Activated CD4-positive, alpha-beta T cell treated with anti-CD3 and anti-CD28 coated beads for 48 hours (primary cell): Measurements from ENCODE around the gene TMEM250.
"Not testable (repeated sequence)": the region's sequence is repeated elsewhere in the genome, so short reads cannot be mapped to it uniquely, and the experiment has no call there.

ENCODE experiments used
- DNase-seq: peaks from one replicate; pipeline ENCODE4 v3.0.0-alpha.2; 2020

Gene TMEM250

DNA sequence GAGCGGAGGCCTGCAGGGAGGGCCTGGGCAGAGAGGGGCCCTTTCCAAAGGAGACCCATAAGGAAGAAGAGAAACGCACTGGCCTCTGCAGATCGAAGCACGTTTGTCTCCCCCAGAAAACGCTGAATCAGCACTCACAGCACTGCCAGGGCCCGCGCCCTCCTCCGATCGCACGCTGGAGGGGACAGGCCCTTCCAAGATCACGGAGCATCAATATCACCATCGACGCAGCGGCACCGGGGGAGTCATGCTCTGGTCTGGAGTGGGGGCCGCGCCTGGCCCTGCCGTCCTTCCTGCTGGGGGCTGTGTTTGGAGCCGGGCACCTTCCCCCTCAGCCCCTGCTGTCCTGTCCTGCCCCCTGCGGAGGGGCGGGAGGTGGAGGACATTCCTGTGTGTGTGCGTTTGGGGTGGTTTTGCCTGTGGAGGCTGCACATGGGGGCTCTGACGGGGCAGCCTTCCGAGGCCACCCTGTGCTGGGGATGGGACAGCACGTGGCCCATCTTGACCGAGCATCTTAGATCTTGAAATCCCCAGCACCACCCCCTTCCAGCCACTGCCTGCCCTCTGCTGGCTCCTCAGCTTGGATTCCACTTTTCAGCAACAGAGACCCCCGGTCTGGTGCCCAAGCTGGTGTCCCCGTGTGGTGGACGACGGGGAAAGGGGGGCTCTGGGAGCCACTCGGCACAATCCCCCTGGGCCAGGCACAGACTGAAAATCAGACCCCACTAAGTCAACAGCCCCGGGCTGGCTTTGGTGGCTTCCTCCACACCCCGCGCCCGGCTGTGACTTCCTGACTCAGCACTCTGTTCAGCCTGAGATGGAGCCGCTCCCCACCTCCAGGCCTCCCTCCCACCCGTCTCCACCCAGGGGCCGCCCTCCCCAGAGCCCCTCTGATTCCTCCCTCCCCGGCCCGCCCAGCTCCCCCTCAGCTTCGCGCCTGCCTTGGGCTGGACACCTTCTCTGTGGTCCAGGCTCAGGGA lies 8.3 kb downstream of the TMEM250 start:
- peak; percentile 70 for DNase-seq

DNA sequence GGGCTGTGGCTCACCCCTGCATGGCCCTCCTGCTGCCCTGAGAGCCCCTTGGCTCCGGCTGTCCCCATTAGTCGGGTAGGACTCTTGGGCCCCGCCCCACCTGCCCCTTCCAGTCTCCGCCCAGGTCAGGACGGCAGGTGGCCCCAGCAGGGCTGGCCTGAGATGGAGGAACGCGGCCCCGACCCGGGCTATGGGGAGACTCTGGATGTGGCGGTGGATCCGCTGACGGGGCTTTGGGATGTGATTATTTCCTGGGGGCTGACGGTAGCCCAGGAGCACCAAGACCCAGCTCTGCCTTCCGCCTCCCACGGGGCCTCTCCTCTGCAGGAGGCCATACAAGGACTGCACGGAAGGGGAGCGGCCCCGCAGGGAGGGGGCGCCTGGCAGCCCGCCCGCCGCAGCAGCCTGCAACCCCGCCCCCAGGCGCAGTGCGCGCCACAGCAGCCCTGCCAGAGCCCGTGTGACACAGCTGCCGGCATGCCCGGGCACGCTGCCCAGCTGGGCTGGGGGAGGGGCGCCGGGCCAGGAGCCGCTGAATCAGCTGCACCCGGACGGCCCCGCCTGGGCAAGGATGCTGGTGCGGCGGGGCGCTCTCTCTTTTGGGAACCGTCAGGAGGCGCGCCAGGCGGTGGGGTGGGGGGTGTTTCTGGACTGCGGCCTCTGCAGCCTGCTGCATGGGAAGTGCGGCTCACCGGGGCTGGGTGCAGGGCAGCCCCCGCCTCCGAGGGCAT lies 9.2 kb downstream of the TMEM250 start:
- DNase-seq: peak; percentile 95

DNA sequence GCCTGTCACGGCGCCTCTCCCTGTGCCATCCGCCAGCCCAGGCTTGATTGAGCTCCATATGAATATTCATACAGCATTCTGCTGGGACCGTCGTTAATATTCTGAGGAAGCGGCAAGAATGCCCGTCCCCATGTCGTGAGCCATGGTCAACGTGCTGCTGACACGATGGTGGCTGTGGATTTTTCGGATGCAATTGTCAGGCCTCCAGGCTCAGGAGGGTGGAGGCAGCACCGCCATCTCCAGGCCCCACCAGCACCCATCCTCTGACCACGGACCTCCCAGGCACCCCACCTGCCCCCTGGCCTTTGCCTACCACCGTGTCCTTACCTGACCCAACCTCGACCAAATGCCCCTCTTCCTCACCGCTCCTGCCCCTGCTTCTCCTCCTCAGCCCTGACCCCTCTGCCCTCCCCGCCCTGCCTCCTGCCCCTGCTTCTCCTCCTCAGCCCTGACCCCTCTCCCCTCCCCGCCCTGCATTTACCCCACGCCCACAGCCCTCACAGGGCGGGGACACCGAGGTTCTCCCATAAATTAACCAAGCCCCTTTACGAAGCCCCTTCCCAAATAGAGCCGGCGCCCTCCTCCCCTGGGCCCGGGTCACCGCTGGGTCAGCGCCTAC lies 9.9 kb downstream of the TMEM250 start:
- no peak for DNase-seq

DNA sequence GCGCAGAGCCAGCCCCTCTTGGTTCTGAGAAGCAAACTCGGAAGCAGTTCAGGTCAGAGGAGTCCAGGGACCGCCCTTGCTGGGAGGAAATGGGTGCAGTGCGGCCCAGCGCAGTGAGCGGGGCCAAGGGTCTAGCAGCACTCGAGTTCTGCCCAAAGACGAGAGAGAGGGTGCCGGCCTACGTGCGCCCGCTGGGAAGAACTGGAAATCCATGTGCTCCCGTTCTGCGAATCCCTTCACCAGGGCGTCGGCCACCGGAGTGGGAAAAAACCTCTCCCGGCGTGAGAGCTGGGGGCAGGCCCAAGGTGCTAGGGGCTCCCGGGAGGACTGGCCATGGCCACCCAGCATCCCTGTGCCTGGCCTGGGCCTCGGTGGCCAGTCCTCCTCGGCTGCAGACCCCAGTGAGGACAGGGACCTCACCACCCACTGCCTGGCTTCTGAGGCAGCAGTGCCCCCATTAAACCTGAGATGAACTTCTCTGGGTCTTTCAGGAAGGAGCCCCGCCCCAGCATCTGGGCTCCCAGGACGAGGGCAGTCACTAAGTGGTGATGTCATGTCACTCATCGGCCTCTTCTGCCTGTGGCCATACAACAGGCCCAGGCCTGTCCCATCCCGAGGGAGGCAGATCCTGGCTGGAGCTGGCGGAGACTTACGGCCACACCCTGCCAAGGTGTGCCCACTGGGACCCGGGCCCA lies 10.6 kb downstream of the TMEM250 start:
- DNase-seq: no peak

DNA sequence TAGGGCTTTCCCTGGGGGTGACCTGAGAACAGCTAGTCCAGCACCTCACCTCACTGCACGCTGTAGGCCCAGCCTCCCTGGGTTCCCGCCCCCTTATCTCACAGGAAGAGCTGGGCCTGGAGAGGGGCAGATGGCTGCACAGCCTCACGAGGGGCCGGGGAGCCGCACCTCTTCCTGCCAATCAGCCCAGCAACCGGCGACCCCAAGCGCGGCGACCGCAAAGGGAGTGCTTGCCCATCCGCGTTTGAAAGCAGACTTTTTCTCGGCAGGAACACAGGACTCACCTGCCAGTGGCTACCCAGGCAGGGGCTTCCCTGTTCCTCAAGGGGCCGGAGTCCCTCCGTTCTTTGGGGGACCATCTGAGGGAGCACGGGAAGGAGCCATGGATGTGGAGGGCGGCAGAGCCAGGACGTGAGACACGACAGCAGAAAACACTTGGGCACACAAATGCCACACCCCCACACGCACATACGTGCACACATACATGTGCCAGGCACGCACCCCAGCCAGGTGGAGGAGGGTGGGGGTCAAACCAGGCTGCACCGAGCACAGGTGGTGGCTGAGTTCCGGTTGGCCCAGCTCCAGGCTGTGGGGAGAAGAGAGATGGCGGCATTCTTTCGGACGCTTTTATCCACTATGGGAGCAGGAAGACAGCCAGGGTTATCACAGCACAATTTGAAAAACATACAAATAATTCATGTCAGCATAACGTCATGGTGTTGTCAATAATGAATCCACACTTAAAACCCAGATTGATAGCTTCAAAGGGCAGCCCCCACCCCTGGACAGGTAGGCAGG lies 11.3 kb downstream of the TMEM250 start:
- DNase-seq: peak; percentile 51

DNA sequence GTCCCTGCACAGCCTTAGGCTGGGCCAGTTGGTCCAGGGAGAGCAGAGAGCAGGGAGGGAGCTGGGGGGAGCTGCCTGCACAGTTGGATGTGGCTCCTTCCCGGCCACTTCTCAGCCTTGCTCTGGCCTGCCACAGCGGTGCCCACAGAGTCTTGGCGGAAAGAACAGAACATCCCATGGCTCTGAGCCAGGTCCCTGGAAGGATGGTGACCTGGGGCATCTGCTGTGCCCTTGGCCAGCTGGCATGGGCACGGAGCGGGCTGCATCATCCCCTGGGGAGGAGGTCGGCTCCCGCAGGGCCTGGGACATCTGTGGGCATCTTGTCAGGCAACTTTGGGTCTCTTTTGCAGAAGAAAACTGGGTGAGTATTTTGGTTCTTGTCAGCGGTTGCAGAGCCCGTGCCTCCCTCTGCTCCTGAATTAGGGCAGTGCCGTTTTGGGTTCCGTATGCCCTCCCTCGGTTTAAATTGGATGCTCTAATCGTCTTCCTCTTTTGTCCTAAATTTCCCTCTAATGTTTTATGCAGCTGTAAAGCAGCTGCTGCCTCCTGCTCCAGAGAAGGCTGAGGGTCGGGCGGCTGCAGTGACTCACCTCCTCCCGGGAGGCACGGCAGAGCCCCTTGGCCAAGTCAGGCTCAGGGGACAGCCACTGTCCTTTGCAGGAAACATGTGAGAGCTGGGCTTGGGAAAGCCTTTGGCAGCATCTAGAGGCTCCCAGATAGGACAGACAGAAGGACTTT lies 13.1 kb downstream of the TMEM250 start:
- no peak for DNase-seq

DNA sequence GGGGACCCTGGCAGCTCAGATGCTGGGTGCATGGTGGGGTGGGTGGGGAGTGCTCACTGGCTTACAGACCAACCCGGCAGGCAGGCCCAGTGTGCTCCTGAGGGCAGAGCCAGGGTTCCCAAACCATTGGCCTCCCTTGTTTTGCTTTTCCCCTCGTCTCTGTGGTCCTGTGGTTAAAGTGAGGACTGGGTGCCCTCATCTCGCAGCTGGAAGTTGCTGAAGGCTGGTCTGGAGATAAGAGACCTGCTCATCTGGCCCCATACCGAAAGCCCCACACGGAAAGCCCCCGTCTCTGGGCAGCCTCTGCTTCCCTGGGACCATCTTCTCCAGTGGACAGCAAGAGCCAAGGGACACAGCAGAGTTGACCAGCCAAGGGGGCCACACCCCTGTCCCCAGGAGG lies 13.8 kb downstream of the TMEM250 start:
- DNase-seq: no peak

DNA sequence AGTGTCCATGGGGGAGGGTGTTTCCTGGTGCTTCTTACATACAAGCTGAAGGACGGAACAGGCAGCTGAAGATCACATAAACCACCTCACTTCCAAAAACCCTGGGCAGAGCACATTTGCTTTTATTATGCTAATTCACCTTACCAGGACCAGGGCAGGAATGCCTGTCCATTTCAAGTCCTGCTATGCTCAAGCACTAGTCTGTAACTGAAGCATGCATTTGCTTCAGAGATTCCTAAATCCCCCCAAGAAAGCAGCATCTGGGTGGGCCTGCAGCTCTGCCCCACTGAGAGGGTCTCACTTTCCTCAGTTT lies 14.2 kb downstream of the TMEM250 start:
- DNase-seq: no peak

DNA sequence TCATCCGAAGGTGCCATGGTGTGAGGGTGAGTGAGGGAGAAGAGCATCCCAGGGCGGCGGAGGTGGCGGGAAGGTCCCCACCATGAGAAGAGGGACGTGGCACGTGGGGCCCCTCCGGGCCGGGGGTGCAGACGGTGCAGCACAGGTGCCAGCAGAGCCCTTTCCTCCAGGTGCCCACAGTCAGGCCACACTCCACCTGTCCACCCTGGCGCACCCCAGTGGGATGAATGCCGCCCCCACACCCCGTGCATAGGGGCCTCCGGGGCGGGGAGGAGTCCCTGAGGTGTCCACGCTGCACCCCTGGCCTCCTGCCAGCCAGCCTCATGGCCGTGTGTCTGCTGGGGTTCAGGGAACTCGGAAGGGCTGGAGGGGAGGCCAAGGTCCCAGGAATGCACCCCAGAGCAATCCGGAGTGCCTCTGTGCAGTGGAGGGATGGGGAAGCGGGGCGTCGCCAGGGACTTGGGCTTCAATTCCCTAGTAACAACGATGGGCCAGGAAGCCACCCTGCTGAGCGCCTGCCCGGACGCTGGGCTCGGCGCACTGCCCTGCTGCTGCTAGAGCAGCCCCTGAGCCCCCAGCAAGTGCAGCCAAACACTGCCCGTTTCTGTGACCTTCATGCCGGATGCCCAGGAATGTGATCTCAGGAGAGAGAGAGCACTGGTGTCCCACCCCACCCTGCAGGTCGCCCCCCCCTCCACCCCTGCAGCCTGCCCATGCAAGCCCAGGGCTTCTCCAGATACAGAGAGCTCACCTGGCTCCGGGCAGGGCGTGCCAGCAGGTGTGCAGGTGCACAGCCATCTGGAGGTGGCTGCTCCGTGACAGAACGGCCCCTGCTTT lies 14.8 kb downstream of the TMEM250 start:
- DNase-seq: no peak

DNA sequence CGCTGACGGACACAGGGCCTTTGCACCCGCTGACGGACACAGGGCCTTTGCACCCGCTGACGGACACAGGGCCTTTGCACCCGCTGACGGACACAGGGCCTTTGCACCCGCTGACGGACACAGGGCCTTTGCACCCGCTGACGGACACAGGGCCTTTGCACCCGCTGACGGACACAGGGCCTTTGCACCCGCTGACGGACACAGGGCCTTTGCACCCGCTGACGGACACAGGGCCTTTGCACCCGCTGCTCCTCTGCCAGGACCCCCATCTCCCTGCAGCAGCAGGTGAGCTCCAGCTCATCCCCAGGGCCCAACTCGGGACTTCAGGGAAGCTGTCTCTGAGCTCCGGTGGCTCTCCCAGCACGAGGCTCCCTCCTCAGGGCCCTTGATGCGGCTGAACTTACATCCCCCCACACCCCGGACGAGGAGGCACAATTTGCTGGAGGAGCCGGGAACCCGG lies 17.0 kb downstream of the TMEM250 start:
- DNase-seq: not testable (repeated sequence)

DNA sequence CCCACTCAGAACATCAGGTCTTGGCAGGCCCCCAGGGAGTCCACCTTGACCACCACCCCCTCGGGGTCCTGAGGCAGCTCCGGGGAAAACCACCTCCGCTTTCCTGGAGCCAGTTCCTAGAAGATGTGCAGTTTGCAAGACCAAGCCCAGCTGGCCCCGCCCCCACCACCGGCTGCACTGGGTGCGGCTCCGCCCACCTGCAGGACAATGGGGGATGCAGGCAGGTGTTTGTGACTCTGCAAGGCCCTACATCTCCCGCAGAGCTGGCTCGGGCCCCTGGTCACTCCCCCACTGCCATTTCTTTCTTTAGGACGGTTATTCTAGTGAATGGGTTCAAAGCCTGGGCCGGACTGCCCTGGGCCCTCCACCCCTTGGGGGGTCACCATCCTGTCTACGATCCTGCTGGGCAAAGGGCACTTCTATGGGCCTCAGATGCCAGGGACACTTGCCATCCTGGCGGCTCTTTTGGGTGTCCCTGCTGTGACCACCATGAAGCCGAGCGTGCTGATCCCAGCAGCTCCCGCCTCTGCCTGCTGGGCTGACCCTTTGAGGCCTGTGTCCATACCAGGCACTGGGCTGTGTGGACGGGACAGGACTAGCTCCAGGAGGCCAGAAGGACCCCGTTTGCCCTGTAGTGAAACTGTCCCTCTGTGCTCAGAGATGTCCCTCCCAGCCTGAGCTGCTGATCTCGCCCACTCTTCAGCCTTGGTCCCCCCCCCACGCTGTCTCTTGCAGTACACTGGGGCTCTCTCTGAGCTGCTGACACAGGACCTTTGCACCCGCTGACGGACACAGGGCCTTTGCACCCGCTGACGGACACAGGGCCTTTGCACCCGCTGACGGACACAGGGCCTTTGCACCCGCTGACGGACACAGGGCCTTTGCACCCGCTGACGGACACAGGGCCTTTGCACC lies 17.7 kb downstream of the TMEM250 start:
- peak; percentile 32 for DNase-seq

DNA sequence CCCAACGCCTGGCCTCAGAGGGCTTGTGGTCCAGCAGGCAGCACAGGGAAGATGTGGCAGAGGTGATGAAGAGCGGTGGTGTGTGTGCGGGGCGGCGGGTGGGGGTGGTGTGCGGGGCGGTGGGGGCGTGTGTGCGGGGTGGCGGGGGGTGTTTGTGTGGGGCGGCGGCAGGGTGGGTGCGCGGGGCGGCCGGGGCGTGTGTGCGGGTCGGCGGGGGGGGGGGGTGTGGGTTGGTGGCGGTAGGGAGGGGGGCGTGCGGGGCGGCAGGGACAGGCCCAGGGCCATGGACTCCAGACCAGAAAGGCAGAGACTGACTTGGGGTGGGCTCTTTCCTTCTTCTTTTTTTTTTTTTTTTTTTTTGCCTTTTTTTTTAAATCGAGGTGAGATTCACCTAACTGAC lies 19.1 kb downstream of the TMEM250 start:
- DNase-seq: no peak

DNA sequence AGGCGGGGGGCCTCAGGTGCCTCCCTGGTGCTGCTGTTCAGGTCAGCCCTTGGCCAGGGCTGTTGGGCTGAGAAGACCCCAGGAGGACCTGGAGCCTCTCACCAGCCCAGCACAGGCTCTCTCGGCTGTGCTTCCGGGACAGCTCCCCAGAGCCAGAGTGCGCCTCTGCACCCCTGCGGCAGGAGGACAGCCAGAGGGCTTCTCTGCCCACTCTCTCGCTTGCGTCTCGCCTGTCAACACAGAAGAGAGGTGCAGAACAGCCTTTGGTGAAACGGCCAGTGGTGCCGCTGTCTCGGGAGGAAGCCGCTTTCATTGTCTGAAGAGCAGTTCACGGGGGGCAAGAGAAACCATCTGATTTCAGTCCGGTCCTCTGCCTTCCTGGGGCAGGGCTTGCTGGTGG lies 19.8 kb downstream of the TMEM250 start:
- no peak for DNase-seq

DNA sequence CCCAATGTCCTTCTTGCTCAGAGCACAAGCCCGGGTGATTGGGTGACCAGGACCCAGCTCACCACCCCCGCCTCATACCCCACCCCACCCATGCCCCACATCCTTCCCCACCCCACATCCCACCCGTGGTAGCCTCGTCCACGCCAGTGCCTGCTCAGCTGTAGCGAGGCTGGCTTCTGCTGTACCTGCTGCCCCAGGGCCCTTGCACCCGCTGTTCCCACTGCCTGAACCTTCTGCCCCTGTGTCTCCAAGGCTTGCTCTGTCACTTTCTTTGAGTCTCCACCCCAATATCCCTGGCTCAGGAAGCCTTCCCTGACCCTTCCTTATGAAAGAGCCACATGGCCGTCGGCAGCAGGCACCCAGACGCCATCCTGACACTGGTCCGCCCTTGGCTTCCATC lies 20.5 kb downstream of the TMEM250 start:
- DNase-seq: no peak

DNA sequence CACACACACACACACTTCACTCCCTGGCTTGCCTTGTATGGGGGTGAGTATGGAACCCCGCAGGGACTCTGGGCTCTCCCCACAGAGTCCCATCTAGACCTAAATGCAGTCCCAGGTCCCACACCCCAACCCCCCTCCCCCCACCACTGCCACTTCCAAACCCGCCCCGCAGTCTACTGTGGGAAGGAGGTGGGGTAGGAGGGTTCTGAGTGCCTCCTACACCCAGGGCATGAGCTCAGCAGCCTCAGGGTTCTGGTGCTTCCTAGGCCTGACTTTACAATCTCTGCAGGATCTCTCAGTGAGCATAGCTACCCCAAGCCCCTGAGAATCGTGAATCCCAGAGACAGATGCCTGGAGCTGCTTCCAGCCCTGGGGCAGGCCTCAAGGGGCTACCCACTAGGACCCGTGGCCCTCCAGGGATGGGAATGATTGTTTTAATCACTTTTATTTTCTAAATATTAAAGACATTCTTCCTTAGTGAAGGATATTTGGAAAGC lies 22.1 kb downstream of the TMEM250 start:
- DNase-seq: no peak

DNA sequence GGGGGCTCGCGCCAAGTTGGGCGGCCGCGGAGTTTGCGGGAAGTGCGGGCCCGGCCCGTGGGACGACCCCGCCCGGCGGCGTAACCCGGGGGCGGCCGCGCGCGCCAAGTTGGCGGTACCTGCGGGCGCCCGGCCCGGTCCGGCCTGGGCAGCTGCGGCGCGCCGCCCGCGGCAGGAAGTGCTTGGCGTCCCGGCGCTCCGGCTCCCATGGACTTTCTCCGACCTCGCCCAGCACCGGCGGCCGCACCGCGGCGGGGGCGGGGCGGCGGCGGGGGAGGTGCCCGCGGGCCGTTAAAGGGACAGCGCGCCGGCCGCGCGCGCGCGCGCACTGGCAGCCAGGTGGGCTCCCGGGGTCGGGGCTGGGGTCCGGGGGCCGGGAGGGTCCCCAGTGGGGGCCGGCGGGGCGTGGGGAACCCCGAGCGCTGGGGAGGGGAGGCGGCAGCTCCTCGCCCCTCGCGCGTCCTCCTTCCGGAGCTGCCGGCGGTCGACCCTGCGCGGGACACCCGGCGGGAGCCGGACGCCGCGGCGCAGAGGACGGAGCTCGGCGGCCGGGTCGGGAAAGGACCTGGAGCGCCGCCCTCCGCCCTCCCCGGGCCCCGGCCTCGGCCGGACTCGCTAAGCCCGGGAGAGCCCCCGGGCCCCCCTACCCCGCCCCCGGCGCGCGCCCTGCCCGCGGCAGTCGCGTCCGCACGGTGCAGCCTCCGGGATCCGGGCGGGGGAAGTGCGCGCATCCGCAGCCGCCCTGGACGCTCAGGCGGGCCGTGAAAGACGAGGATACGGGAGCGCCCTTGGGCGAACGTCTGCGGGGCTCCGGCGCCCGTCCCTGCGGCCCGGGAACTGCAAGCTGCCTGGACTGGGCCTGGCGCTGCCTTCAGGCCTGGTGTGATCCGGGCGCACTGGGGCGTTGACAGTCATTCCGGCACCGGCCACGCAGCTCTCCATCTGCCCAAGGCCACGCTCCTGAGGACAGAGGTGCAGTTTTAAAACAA lies 23.3 kb downstream of the TMEM250 start, which contains the start of gene NACC2:
Gene NACC2, minus strand, starts transcription at position 220 of the 989 bp plus-strand sequence. CDS start 44,768 bp downstream, outside the sequence.
- DNase-seq: peak; percentile 33

DNA sequence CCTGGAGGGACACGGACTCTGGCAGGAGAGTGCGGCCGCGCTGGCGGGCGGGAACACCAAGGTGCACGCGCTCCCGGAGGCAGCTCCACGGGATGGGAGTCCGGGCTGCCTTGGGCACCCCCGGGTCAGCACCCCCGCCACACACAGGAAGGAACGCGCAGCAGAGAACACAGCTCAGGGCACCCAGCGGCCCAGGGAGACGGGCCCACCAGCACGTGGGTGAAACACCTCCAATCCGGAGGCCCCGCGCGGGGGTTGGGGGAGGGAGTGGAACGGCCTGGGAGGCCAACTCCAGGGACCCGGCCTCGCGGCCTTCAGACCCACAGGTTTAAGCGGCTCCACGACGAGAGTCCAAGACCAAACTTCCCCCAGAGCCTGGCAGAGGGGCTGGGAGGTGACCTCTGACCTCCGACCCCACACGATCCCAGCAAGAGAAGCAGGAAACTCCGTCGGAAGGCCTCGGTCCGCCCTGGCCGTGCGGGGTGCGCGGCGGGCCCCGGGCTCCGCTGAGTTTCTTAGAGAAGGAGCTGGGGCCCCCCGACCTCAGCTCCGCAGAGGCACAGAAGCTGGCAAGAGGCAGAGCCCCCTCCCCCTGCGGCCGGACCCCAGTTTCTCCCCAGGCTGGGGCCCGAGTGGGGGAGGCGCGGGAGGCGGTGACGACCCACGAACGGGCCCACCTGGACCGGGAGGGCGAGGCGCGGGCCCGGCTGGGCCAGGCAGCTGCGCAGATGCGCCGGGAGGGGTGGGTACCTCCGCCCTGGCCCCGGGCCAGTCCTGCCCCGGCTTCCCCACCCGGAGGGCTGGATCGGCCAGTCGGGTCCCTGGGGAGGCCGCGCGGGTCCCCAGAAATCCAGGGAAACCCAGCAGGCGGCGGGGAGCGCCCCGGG lies 24.4 kb downstream of the TMEM250 start:
- DNase-seq: peak; percentile 82
